Uterus (tissue), 2 donors: ENCODE data around the gene KCTD13.

Experiments used
- POLR2A ChIP-seq, 2 donors: fragments of 450-650 bp; IDR thresholded peaks; one replicate each; pipeline ENCODE4 v1.6.1; 2016; ENCODE audit warnings: antibody characterized with exemption in 2 of 2, mild to moderate bottlenecking in 1 of 2, moderate library complexity in 1 of 2
- TF ChIP-seq, protein P1 (sequence below), 4 experiments: fragments of 200-600 bp in 2 of 4; fragments of 450-650 bp in 2 of 4; sonication (generic) in 2 of 4; IDR thresholded peaks; one replicate each; pipeline ENCODE4 v1.5.1; 2016 to 2019; ENCODE audit warnings: antibody characterized with exemption in 4 of 4, mild to moderate bottlenecking in 2 of 4, moderate library complexity in 1 of 4

DNA sequence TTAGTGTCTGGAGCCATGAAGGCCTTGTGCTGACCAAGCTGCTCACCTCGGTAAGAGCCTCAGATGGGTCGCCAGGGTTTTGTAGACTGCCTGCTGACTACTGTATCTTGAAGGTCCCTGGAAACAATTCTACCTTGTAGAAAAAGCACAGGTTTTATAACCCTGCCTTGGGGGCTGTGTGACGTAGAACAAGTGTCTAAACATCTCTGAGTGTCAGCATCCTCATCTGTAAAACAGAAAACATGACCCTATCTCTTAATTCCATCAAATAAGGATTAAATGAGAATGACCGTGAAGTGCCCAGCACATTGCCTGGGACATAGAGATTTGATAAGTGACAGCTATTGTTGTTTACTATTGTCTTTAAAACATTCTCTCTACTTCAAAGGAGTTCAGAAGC lies 42.2 kb upstream of the KCTD13 start:
- TF ChIP-seq POLR2A (IDR thresholded peaks at IDR 0.05) = no peak
- TF ChIP-seq, protein P1, sequence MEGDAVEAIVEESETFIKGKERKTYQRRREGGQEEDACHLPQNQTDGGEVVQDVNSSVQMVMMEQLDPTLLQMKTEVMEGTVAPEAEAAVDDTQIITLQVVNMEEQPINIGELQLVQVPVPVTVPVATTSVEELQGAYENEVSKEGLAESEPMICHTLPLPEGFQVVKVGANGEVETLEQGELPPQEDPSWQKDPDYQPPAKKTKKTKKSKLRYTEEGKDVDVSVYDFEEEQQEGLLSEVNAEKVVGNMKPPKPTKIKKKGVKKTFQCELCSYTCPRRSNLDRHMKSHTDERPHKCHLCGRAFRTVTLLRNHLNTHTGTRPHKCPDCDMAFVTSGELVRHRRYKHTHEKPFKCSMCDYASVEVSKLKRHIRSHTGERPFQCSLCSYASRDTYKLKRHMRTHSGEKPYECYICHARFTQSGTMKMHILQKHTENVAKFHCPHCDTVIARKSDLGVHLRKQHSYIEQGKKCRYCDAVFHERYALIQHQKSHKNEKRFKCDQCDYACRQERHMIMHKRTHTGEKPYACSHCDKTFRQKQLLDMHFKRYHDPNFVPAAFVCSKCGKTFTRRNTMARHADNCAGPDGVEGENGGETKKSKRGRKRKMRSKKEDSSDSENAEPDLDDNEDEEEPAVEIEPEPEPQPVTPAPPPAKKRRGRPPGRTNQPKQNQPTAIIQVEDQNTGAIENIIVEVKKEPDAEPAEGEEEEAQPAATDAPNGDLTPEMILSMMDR (IDR thresholded peaks at IDR 0.05) = no peak
